DMS79 (cell line): ENCODE data around the gene OSTM1.

Source experiments
- DNase-seq: peaks from one replicate; lab custom pipeline; 2025; lab: John Stamatoyannopoulos, UW

OSTM1 gene

GRCh38 chr6:108074359-108075144, at the start of gene OSTM1:
Gene OSTM1, minus strand, starts transcription at chr6:108074741. Its CDS starts 90 bp downstream, at chr6:108074651.
- peak; percentile 69 for DNase-seq

DNA sequence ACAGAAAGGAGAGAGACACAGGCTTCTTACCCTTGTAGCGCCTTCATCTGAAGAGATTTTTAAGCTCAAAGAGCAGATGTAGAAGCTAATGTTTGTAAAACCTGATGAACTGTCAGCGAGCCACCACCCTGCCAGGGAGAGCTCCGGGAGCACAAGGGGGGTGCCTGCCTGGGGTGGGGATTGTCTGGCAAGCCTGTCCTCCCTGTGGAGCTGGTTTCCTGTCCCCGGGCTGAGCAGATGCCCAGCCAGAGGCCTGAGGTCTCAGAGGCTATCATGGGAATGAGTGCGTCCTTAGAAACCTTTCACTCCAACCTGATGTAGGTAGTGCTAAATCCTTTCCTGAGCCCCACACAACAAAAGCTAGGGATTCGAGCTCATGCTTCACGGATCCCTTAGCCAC, 49.4 kb upstream of the OSTM1 start:
- DNase-seq = no peak

GRCh38 chr6:108123481-108123929, 49.0 kb upstream of the OSTM1 start:
- no peak for DNase-seq

GRCh38 chr6:108121612-108122011, 47.1 kb upstream of the OSTM1 start:
- no peak for DNase-seq

- DNase-seq = no peak
Measured at GRCh38 chr6:108120311-108120710, 45.8 kb upstream of the OSTM1 start.

- DNase-seq = no peak
Measured at GRCh38 chr6:108119769-108120141, 45.2 kb upstream of the OSTM1 start.

GRCh38 chr6:108118810-108119768, 44.5 kb upstream of the OSTM1 start:
- no peak for DNase-seq

DNA sequence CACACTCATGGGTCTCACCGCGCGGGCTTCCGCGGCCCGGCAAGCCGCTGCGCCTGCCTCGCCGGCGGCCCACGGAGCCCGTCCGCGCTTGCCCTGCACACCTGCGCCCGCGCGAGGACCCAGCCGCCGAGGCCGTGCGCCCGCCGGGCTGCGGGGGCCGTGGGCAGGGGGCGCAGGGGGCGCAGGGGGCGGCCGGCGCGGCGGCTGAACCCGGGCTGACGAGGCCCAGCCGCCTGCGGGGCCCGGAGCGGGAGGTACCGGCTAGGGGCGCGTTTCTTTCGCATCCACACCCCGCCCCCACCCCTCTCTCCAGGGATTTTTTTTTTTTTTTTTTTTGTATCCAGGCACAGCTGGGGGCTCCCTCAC, 43.8 kb upstream of the OSTM1 start:
- no peak for DNase-seq

GRCh38 chr6:108117427-108118358, 43.2 kb upstream of the OSTM1 start:
- no peak for DNase-seq

DNA sequence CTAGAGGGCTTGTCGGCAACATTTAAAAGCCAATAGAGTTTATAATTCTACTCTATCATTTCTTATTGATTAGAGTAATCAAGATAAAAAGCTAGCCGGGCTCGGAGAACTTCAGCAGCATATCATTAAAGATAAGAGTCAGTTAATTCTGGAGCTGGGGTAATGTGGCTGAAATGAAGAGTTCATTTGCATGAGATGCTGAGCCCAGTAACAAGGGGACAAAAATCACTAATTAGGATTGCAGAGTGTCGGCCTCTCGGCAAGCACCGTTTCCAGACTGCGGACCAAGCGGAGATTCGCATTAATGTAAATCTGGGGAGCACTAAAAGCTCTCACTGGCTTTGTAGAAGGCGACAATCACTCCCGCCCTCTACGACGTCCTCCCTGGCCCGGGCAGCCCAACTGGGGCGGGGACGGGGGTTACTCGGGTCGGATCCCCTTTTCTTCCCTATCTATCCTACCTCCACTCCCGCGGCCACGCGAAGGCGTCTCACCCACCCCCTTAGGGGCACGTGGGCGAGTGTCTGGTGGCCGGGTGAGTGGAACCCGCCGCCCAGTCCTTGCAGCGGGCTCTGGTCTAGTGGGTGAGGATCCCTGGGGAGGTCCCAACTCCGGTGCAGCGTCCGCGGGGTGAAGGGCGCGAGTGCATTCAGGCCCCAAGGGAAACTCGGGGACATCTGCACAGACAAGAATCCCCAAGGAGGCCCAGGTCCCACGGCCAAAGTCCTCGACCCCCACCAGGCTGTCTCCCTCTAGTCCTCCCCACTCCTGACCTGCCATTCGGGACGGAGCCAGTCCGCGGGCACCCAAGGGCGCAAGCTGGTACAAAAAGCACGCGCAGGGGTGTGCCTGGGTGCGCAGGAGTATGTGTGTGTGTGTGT, 42.2 kb upstream of the OSTM1 start:
- DNase-seq = no peak

GRCh38 chr6:108115598-108116058, 41.1 kb upstream of the OSTM1 start:
- DNase-seq = no peak

GRCh38 chr6:108114841-108115597, 40.5 kb upstream of the OSTM1 start:
- peak; percentile 63 for DNase-seq

DNA sequence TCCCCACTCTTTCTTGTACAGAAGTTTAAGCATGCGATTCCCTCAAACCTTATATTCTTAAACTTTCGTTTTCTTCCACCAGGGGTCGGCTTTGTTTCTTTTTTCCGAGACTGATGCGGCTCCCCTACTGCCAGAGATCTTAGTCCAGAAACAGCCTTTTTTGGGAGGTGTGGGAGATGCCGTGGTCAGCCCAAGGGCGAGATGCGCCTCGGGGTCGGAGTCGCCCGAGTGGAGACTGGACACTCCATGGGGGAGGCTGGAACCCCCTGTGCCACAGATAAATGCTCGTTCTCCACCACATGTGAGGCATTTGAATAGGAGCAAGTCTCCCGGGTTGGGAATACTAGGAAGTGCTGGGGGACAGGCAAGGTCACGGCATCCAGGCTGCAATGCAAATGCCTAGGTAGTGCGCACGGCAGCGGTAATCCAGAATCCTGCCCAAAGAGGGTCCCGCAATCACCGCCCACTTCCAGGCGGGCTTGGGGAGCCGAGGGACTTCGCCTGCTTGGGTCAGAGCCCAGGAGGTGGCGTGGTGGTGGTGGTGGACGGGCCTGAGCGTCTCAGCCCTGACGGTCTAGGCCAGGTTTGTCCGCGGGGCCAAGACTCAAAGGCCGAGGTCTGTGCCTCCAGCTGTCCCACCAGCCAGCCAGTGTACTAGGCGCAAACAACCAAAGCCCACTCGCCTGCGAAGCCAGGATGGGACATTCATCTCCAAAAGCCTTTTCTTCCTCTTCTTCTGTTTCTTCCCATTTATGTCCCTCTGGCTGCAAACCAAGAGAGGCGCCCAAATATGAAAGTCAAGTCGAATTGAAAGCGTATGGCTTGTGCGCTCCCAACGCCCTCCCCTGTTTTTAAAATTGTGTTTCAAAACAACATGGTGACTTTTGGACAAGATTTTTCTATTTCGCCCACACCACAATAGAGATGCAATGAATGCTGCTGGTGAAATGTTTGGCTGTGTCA, 39.3 kb upstream of the OSTM1 start:
- peak; percentile 9 for DNase-seq

GRCh38 chr6:108108374-108108773, 33.8 kb upstream of the OSTM1 start:
- DNase-seq = no peak

GRCh38 chr6:108107102-108107501, 32.6 kb upstream of the OSTM1 start:
- no peak for DNase-seq

DNA sequence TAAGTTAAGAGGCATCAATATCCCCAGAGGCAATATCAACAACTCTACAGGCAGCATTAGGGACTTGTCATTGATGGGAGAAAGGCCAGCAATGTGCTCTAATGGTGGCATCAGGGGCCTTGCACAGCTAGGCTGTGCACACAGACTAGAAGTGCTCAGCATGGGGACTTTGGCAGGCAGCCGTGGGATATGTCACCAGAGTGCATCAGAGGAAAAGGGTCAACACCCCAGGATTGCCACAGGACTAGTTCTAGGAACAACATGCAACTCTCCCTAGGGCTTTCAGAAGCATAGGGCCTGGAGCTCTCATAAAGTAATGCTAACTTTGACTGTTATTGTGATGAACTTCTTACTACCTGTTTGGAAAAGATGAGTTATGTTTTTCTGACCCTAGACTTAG, 32.2 kb upstream of the OSTM1 start:
- no peak for DNase-seq

GRCh38 chr6:108106261-108106660, 31.7 kb upstream of the OSTM1 start:
- DNase-seq = no peak

GRCh38 chr6:108105571-108105970, 31.0 kb upstream of the OSTM1 start:
- no peak for DNase-seq

DNA sequence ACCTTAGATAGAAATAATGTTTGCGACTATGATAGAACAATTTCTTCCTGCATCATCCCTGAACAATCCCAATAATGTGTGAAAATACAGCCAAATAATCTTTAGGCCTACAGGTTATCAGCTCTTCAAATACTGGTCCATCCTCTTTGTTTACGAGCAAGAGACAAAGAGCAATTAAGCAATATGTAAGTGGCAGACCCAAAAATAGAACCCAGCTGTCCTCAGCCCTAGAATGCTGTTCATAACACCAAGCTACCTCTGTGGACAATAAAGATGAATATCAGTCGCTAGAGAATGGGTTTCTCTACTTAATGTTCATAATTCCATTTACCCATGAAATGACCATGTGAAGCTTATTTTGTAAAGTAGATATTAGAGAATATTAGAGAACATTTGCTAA, 28.4 kb upstream of the OSTM1 start:
- no peak for DNase-seq
